Measurements from ENCODE around the gene ARHGEF7.
"Not testable (repeated sequence)": the region's sequence is repeated elsewhere in the genome, so short reads cannot be mapped to it uniquely, and the experiment has no call there.

The ARHGEF7 gene

GRCh38 chr13:111115061-111115964, at the start of gene ARHGEF7:
TSS of gene ARHGEF7 (plus strand) at chr13:111115310. CDS start at chr13:111115527, 217 bp downstream.
- peak; percentile 55 for DNase-seq (ENCODE audit: low spot score)

- DNase-seq (ENCODE audit: low spot score), result no peak
These were observed 49.4 kb upstream of the ARHGEF7 start for GRCh38 chr13:111065698-111066097.

- no peak for DNase-seq (ENCODE audit: low spot score)
These were observed 48.6 kb upstream of the ARHGEF7 start for GRCh38 chr13:111066544-111066943.

GRCh38 chr13:111068009-111068350, 47.1 kb upstream of the ARHGEF7 start:
- no peak for DNase-seq (ENCODE audit: low spot score)

- not testable (repeated sequence) for DNase-seq (ENCODE audit: low spot score)
These were observed 44.0 kb upstream of the ARHGEF7 start for GRCh38 chr13:111071120-111071519.

- DNase-seq (ENCODE audit: low spot score), result not testable (repeated sequence)
These were observed 43.6 kb upstream of the ARHGEF7 start for GRCh38 chr13:111071526-111071925.

GRCh38 chr13:111074826-111075225, 40.3 kb upstream of the ARHGEF7 start:
- DNase-seq (ENCODE audit: low spot score), result no peak

- no peak for DNase-seq (ENCODE audit: low spot score)
These were observed 38.7 kb upstream of the ARHGEF7 start for GRCh38 chr13:111076155-111077013.

- DNase-seq (ENCODE audit: low spot score), result no peak
These were observed 35.7 kb upstream of the ARHGEF7 start for GRCh38 chr13:111079375-111079774.

GRCh38 chr13:111080642-111081041, 34.5 kb upstream of the ARHGEF7 start:
- DNase-seq (ENCODE audit: low spot score), result no peak

- no peak for DNase-seq (ENCODE audit: low spot score)
These were observed 32.9 kb upstream of the ARHGEF7 start for GRCh38 chr13:111082240-111082639.

- not testable (repeated sequence) for DNase-seq (ENCODE audit: low spot score)
These were observed 32.3 kb upstream of the ARHGEF7 start for GRCh38 chr13:111082769-111083168.

- DNase-seq (ENCODE audit: low spot score), result not testable (repeated sequence)
These were observed 31.4 kb upstream of the ARHGEF7 start for GRCh38 chr13:111083693-111084092.

GRCh38 chr13:111090169-111090568, 24.9 kb upstream of the ARHGEF7 start:
- no peak for DNase-seq (ENCODE audit: low spot score)

- DNase-seq (ENCODE audit: low spot score), result no peak
These were observed 22.4 kb upstream of the ARHGEF7 start for GRCh38 chr13:111092685-111093084.

GRCh38 chr13:111093136-111093535, 22.0 kb upstream of the ARHGEF7 start:
- DNase-seq (ENCODE audit: low spot score), result no peak

GRCh38 chr13:111093634-111094033, 21.5 kb upstream of the ARHGEF7 start:
- no peak for DNase-seq (ENCODE audit: low spot score)

- no peak for DNase-seq (ENCODE audit: low spot score)
These were observed 19.9 kb upstream of the ARHGEF7 start for GRCh38 chr13:111095031-111095840.

GRCh38 chr13:111095911-111096501, 19.1 kb upstream of the ARHGEF7 start:
- no peak for DNase-seq (ENCODE audit: low spot score)

GRCh38 chr13:111099290-111099689, 15.8 kb upstream of the ARHGEF7 start:
- DNase-seq (ENCODE audit: low spot score), result no peak

- DNase-seq (ENCODE audit: low spot score), result no peak
These were observed 5.1 kb upstream of the ARHGEF7 start for GRCh38 chr13:111110054-111110453.

Data from AG08396 (cell line).